HG02571 (cell line): ENCODE results near the gene SCN1A.
"Not testable (repeated sequence)": the region's sequence is repeated elsewhere in the genome, so short reads cannot be mapped to it uniquely, and the experiment has no call there.

ENCODE experiments used
- ATAC-seq: cut with Tn5 transposase; IDR thresholded peaks from one replicate; pipeline ENCODE4 v1.9.1; 2021; ENCODE audit warnings: mild to moderate bottlenecking, moderate library complexity; ENCODE audit not compliant: unreplicated experiment

Gene SCN1A

GRCh38 chr2:166127217-166128155, at the start of gene SCN1A:
TSS of gene SCN1A (minus strand) at chr2:166128020. CDS start at chr2:166073621, 54,399 bp downstream.
- no peak for ATAC-seq

DNA sequence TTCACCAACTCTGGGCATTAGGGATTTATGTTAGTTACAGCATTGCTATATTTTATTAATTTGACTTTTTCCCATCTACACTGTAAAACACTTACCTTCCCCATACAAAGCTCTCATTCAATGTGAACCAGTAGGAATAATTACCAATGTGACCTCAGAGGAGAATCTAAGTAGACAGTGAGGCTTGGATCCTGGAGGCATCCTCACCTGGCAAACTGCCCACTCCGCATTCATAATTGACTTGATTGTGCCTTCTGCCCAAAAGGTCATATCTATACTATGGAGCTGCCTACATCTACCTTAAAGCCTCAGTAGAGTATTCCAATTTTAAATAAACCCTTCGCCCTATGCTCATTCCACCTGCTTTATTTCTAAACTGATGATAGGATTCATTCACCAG, 45.4 kb upstream of the SCN1A start:
- ATAC-seq = no peak

DNA sequence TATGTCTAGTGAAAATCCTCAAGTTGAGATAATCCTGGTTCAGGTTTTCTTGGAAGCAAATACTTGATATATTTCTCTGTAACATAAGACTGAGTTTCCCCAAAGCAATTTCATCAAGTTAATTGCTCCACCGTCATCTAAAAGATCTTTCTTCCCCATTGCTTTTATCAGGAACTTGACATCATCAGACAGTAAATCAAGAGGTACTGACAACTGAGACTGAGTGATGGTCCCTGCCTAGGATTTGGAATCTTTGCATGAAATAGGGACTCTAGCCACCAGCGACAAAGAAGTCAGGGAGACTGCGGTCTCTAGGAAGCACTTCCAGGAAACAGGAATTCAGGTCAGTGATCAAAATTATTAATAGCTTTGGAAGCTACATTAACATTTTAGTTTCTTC, 43.4 kb upstream of the SCN1A start:
- no peak for ATAC-seq

- ATAC-seq = peak; percentile 70
Measured at GRCh38 chr2:166170356-166170755, 42.5 kb upstream of the SCN1A start.

GRCh38 chr2:166167449-166167848, 39.6 kb upstream of the SCN1A start:
- no peak for ATAC-seq

- ATAC-seq = no peak
Measured at GRCh38 chr2:166163775-166164174, 36.0 kb upstream of the SCN1A start.

DNA sequence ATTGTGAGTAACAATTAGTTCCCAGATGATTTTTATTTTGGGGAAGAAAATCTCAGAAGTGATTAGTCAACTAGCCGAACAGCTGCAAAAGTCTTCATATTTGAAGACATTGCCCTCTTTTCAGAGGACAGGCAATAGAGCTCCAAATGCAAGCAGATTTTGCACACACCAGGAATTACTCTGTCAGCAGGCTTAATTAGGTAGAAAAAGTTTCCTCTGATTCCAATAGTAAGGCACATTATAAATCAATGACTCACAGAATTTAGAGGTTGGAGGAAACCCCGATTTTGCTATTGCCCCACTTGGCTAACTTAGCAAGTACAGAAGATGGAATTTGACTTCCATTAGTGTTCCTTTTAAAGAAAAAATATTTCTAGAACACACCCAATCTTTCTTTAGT, 30.7 kb upstream of the SCN1A start:
- no peak for ATAC-seq

DNA sequence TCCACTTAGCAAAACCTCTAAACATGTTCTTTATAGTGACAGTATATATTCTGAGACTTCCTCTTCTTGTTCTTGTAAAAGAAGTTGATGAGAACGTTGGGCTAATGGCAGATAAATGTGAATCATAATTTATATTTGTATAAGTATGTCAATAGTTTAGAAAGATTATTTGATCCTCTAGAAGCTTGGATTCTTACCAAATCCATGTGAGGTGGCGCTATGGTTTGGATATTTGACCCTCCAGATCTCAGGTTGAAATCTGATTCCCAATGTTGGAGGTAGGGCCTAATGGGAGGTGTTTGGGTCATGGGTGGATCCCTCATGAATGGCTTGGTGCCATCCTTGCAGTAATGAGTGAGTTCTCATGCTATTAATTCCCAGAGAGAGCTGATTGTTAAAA, 29.8 kb upstream of the SCN1A start:
- no peak for ATAC-seq

DNA sequence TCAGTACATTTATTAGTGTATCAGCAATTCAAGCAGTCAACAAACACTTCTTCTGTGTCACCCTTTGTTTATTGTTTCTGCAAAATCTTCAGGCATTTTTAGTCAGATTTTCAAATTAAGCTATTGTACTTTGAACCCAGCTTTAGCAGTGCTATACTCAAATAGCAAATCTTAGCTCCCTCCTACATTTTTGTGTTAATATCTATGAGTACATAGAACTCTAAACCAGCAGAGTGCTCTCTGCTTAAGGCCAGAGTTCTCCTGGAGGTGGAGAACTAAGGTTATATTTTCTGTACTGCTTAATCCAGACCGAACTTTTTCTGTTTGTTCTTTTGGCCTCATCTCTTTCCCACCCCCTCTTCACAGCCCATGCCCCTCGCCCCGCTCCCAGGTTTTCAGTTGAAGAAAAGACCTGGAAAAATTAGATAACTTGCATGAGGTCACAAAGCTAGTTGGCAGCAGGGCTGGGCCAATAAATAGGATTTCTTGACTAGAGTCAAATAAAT, 29.2 kb upstream of the SCN1A start:
- no peak for ATAC-seq

DNA sequence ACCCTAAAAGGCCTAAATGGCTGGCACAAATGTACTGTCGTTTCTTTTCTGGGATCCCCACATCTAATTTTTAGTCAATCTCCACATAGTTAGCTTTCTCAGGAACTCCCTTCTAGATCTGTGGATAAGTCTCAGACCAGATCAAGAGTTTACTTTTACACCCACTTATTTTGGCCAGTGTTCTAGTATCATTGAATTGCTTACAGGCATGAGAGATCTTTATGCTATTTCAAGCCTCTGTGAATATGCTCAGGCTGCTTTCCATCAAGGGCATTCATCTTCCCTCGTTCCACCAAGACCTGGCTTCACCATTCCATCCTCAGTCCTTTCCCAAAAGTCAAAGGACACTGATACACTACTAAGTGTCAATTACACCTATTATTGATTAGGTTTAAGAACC, 27.8 kb upstream of the SCN1A start:
- ATAC-seq = no peak

- ATAC-seq = no peak
Measured at GRCh38 chr2:166154685-166155338, 27.0 kb upstream of the SCN1A start.

GRCh38 chr2:166152064-166152463, 24.2 kb upstream of the SCN1A start:
- ATAC-seq = no peak

DNA sequence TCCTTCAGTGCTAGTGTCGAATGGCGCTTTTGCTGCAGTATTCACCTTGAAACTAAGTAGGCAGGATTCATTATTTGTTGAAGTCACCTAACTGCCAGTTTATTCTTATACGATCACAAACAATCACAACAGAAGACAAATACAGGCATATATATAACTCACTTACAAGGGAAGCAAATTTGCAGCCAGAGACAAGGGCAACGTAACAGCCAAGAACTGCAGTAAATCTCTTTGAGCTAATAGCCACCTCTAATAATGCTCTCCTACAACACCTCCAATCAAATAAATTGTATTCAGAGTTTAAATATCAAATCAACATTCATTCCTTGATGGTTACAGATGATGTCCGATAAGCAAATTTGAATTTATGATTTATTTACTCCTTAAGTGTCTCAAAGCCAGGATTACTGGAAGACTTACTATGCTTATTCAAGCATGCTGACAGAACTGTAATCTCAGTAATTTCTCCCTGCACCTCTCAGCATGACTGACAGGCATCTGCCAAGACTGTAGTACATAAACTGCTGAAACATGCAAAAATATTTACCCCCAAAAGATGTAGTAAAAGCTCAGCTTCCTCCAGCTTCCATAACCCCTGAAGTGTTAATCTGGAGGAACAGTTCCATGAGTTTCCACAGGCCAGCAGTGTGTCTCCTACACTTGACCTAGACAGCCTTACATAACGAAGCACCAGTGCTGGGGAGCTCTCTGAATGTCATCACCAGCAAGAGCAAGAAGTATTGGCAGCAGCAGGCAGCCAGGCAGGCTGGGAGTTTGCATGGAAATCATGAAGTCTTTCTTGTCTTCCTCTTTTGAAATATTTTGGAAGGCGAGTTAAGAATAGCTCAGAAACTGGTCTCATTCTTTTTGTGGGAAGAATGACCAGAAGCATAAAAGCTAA, 20.9 kb upstream of the SCN1A start:
- ATAC-seq = no peak

- ATAC-seq = no peak
Measured at GRCh38 chr2:166147883-166148282, 20.1 kb upstream of the SCN1A start.

GRCh38 chr2:166144071-166144470, 16.3 kb upstream of the SCN1A start:
- ATAC-seq = no peak

DNA sequence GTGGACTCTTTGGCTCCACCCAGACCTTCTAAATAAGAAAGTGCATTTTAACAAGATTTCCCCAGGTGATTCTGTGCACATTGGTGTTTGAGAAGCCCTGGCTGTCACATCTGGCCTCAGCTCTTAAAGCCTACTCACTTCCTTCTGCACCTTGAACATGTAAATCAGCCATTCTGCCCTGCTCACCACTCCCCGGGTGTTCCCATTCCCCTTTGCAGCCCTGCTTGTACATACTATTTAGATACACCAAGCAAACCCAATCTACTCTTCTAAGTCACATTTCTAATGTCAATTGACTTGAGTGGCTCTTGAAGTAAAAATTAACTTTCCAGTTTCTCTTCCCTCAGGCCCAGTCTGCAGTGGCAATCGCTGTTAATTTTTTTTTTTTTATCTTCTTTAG, 13.1 kb upstream of the SCN1A start:
- no peak for ATAC-seq

- no peak for ATAC-seq
Measured at GRCh38 chr2:166140475-166140874, 12.7 kb upstream of the SCN1A start.

DNA sequence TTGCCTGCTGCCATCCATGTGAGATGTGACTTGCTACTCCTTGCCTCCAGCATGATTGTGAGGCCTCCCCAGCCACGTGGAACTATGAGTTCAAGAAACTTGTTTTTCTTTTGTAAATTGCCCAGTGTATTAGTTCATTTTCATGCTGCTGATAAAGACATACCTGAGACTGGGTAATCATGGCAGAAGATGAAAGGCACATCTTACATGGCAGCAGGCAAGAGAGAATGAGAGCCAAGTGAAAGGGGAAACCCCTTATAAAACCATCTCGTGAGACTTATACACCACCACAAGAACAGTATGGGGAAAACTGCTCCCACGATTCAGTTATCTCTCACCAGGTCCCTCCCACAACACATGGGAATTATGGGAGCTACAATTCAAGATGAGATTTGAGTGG, 11.7 kb upstream of the SCN1A start:
- not testable (repeated sequence) for ATAC-seq

GRCh38 chr2:166138667-166139066, 10.8 kb upstream of the SCN1A start:
- no peak for ATAC-seq

DNA sequence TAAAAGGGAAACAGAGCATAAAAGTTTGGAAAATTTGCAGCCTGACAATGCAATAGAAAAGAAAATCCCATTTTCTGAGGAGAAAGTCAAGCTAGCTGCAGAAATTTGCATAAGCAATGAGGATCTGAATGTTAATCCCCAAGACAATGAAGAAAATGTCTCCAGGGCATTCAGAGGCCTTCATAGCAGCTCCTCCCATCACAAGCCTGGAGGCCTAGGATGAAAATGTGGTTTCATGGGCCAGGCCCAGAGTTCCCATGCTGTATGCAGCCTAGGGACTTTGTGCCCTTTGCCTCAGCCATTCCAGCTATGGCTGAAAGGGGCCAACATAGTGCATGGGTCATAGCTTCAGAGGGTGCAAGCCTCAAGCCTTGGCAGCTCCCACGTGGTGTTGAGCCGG, 10.3 kb upstream of the SCN1A start:
- ATAC-seq = no peak

- ATAC-seq = no peak
Measured at GRCh38 chr2:166137331-166137730, 9.5 kb upstream of the SCN1A start.
